ENCODE results near the gene ZNF629.

ZNF629 gene

GRCh38 chr16:30786115-30786935, 680 bp downstream of the ZNF629 start:
- no peak for DNase-seq (ENCODE audit: low read depth)

- DNase-seq (ENCODE audit: low read depth): no peak
These were observed 1.6 kb downstream of the ZNF629 start for GRCh38 chr16:30785126-30786106.

GRCh38 chr16:30784215-30784614, 2.8 kb downstream of the ZNF629 start:
- no peak for DNase-seq (ENCODE audit: low read depth)

- DNase-seq (ENCODE audit: low read depth): no peak
These were observed 3.5 kb downstream of the ZNF629 start for GRCh38 chr16:30783280-30784109.

DNA sequence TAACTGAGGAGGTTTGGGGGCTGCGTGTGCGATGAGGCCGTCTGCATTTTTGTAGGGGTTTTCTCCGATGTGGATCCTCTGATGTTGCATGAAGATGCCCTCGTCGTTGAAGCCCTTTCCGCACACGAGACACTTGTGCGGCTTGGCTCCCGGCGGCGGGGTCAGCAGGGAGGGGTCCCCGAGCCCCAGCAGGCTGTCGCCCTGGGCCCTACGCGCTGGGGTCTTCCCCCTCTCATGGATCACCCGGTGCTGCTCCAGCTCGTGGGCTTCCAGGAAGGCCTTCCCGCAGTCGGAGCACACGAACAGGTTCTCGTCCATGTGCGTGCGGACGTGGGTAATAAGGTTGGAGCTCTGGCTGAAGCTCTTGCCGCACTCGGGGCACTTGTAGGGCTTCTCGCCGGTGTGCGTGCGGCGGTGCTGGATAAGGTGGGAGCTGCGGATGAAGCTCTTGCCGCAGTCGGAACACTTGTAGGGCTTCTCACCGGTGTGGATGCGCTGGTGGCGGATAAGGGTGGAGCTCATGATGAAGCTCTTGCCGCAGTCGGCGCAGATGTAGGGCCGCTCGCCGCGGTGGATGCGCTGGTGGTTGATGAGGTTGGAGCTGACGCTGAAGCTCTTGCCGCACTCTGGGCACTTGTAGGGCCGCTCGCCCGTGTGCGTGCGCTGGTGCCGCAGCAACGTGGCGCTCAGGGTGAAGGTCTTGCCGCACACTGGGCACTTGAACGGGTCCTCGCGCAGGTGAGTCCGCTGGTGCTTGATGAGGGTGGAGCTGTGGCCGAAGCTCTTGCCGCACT, 4.3 kb downstream of the ZNF629 start:
- no peak for DNase-seq (ENCODE audit: low read depth)

DNA sequence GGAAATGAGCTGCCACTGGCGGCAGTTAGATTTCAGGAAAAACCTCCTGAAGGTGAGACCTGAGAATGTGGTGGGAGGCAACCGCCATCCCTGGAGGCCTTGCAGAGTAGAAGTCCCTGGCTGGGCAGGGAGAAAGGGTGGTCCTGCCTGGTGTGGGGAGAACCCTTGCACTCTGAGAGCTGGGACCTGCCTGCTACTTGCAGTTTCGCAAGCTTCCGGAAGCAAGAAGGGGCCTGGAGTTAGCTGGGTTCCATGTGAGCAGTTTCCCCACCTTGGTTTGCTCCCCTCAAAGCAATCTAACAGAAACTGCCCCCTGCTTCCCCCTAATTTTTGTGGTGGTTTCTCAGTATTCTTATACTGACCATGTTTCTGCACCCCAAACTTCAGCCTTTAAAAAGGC, 6.5 kb downstream of the ZNF629 start:
- DNase-seq (ENCODE audit: low read depth): no peak

DNA sequence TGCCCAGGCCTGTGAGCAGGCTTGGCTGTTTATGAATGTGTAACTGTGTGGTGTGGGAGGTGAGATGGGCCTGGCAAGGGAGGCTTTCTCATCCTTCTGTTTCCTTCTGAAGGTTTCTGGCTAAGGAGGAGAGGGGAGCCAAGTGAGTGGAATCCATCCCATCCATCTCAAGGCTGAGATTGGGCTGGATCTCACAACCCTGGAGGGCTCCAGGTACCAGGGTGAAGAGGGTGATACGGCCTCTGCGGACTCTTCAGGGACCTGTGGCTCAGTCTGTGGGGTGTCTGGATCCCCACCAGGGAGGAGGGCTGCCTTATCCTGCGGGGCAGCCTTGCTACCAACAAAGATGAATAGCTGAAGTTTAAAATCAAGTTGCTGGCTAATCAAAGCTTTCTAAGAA, 7.0 kb downstream of the ZNF629 start:
- DNase-seq (ENCODE audit: low read depth): no peak

GRCh38 chr16:30779596-30779995, 7.4 kb downstream of the ZNF629 start:
- no peak for DNase-seq (ENCODE audit: low read depth)

DNA sequence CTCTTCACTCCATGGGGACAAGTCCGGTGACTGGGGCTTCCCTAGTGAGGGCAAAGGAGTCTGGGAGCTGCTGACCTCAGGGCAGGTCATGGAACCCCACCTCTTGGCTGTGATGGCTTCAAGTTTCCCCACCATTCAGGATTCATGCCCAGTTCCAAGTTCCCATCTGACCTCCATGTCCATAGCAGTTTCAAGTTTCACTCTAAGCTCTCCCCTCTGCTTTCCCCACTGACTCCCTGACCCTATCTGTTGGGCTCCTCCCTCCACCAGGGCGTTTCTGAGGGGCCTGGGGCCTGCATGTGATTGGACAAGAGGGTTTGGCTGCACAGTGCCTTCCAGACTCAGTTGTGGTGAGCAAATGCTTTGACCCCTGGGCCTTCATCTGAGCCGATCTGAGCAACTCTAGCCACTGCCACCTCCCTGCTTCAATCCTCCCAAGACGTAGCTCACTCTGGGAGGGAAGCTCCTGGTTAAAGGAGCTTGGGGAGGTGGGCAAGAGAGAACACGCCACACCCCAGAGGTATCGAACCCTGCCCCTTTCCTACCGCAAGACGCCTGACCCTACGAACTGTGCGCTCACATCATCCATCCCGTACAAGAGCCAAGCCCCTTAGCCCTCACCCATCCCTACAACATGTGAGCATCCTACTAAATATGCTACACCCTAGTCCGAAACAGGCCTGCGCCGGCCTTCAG, 8.3 kb downstream of the ZNF629 start:
- no peak for DNase-seq (ENCODE audit: low read depth)

GRCh38 chr16:30777591-30778297, 9.3 kb downstream of the ZNF629 start:
- no peak for DNase-seq (ENCODE audit: low read depth)

DNA sequence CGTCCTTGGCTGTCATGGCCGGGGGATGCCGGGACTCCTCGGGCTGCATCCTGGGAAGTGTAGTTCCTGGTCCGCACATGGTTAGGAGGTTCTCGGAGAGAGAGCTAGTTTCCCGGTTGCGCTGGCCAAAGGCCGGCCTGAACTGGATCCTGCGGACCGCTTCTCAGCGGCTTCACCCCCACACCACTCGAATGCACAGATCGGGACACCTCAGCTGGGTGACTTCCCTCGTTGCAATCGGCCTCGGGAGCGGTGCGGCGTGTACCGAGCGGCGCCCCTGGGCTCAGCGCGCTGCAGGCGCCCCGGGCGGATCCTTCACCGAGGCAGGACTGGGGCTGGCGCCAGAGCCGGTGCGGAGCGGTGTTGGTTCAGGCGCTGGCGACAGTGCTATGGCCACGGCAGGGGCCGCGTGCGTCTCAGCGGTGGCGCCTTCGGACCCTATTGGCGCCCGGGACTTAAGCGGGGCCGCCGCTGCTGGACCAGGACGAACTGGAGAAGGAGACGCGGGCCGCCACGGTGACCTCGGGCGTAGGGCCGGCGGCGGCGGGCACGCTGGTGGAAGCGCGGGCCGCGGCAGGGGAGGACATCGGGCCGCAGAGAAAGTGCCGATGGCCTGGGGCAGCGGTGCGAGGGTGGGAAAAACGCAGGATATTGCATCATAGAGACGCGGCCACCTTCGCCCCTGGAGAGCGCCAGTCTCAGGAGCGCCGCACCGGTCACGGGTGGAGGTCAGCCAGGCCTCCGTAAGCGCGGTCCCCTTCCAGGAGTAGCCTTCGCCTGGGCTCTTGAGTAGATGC, 11.4 kb downstream of the ZNF629 start:
- DNase-seq (ENCODE audit: low read depth): peak; percentile 45

- no peak for DNase-seq (ENCODE audit: low read depth)
These were observed 11.9 kb downstream of the ZNF629 start for GRCh38 chr16:30775131-30775391.

DNA sequence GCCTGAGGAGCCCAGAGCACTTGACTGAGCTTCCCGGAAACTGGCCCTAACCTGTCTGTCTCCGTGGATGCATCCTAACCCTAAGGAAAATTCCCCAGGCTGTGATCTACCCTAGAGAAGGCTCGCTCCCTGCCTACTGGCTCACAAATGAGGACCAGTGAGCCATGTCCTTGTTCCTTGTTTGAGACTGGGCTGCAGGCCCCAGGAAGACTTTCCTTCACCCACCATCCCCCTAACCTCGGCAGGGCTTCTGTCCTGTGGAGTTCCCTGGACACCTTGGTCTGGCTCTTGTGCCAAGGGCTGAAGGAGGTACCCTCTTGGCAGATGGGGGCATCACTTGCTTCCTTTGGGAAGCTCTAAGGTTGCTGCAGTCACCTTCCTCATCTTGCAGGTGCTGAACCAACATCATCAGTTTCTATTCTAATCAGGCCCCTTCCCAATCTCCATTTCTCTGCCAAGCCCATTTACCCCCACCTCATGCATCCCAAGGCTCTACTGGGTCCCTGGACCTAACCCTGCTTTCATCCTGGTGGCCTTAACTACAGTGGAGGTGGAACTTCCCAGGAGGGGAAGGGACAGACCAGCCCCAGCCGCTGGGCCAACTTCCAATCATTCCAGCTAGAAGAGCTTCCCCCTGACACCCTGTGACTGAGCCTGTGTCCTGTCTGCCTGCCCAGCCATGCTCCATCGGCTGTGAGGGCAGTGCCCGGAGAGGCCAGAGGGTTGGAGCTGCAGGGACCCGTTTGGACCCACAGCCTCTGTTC, 12.5 kb downstream of the ZNF629 start:
- DNase-seq (ENCODE audit: low read depth): no peak

GRCh38 chr16:30773826-30774225, 13.2 kb downstream of the ZNF629 start:
- DNase-seq (ENCODE audit: low read depth): no peak

DNA sequence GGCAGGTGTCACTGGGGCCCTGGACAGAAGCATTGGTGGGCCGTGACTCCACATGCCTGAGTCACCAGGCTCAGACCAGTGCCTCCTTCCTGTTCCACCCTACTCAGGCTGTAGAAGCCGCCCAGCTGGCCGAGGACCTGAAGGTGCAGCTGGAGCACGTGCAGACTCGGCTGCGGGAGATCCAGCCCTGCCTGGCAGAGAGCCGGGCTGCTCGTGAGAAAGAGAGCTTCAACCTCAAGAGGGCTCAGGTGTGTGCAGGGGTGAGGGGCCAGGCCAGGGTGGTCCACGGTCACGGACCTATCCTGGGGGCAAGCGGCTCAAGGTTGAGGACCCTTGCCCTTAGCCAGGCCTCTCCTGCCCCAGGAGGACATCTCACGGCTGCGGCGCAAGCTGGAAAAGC, 15.3 kb downstream of the ZNF629 start:
- no peak for DNase-seq (ENCODE audit: low read depth)

- DNase-seq (ENCODE audit: low read depth): no peak
These were observed 17.5 kb downstream of the ZNF629 start for GRCh38 chr16:30769379-30770089.

DNA sequence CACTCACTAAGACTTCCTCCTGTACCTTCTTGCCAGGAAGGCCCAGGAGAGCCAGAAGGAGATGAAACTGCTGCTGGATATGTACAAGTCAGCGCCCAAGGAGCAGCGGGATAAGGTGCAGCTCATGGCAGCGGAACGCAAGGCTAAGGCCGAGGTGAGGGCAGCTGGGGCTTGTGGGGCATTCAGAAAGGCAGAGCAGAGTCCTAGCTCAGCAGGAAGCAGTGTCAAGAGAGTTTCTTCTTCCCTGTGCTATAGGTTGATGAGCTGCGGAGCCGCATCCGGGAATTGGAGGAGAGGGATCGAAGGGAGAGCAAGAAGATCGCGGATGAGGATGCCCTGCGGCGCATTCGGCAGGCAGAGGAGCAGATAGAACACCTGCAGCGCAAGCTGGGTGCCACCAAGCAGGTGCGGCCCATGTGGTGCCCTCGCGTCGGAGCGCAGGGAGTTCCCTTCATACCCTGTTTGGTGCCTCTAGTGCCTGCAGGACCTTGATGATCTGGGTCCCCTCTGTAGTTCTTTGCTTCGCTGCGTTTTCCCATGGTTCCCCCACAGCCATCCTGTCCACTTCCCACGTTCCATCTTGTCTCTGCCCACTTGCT, 18.3 kb downstream of the ZNF629 start:
- DNase-seq (ENCODE audit: low read depth): no peak
